Stimulated activated CD8-positive, alpha-beta memory T cell treated with anti-CD3 and anti-CD28 coated beads, Interleukin-4, amount 100 ng/mL, for 24 hours (primary cell): ENCODE measurements around the gene METTL26.

Source experiments
- DNase-seq: peaks from one replicate; pipeline ENCODE4 v3.0.0-alpha.2; 2020; ENCODE audit warnings: low read depth

Gene METTL26

GRCh38 chr16:636206-637080 lies at the start of gene METTL26:
Gene METTL26 (minus strand): TSS chr16:636305. CDS start chr16:636290, 15 bp downstream.
- DNase-seq, result peak; percentile 87

DNA sequence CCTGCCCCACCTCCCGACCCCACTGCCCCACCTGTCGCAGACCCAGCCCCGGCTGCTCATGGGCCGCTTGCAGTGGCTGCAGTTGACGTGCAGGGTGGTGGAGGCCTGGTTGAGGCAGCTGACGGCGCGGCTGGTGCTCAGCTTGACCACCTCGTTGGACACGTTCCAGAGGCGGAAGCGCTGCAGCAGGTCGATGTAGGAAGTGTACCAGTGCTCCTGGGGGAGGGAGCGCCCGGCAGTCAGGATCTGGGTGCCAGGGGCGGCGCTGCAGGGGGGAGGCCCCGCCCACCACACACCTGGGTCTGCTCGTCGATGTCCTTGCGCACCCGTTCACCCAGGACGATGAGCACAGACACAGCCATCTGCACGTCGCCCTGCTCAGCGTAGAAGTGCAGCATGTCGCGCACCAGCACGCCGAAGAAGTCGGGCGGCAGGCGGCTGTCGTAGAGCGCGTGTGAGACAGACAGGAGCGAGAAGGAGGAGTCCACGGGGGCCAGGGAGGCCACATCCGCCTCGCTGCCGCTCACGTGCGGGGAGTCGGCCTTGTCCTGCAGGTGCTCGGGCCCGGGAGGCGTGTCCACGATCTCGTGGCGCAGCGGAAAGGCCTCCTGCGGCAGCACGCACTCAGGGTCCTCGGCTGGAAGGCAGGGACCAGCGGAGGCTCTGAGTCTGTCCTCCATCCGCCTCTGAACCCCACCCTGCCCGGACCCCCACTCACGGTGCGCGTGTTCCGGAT lies 49.0 kb upstream of the METTL26 start:
- no peak for DNase-seq

DNA sequence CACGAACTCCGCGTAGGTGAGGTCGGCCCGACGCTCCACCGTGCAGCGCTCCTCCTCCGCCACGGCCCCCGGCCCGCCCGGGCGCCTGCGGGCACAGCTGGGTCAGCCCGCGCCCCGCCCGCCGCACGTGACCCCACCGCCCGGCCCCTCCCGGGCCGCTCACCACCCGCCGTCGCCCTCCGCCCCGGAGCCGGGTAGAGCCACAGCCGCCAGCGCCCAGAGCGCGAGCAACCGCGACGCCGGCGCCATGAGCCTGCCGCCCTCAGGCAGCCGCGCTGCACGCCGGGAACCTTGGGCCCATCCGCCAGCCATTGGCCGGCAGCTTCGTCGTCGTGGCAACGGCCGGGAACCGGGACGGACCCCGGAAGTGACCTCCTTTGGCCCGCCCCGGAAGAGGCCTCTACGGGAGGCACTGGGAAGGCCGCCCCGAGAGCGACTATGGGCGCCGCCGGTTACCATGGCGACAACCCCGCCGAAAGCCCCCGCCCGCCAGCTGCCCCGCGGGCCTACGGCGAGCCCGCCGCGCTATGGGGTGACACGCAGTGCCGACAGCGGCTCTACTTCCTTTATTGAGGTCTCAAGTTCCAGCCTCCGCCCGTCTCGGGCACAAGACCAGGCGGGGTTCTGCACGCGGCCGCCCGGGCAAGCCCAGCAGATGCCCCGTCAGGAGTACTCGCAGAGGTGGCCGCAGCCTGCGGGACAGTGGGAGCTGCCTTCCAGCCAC lies 48.1 kb upstream of the METTL26 start, which contains the start of gene JMJD8:
Gene JMJD8, minus strand, starts transcription at position 264 of the 724 bp plus-strand sequence. Its CDS starts 15 bp downstream, at position 249.
- DNase-seq, result peak; percentile 97

DNA sequence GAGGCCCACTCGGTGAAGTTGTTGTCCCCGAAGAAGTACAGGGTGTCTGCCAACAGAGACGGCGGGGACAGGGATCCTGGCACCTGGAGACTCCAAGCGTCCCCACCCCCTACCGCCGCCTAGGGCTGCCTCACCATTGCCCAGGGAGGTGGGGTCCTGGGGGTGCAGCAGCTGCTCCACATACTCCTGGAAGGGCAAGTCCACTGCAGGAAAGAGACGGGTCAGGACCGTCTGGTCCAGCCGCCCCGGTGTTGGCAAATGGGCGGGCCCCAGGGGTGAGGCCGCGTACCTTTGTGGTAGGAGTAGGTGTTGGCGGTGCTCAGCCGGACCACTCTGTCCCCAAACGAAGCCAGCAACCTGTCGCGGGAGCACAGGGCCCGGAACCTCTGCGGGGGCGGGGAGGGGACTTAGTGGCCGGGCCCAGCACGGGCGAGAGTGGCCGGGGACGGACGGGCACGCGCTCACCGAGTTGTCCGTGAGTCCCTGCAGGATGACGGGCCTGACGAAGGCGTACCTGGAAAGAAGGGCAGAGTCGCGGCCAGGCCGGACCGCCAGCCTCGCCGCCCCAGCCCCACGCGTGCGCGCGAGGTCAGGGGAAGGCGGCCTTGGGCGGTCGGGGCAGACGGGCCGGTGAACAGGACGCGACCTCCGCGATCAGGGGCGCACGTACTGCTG lies 47.4 kb upstream of the METTL26 start:
- no peak for DNase-seq

DNA sequence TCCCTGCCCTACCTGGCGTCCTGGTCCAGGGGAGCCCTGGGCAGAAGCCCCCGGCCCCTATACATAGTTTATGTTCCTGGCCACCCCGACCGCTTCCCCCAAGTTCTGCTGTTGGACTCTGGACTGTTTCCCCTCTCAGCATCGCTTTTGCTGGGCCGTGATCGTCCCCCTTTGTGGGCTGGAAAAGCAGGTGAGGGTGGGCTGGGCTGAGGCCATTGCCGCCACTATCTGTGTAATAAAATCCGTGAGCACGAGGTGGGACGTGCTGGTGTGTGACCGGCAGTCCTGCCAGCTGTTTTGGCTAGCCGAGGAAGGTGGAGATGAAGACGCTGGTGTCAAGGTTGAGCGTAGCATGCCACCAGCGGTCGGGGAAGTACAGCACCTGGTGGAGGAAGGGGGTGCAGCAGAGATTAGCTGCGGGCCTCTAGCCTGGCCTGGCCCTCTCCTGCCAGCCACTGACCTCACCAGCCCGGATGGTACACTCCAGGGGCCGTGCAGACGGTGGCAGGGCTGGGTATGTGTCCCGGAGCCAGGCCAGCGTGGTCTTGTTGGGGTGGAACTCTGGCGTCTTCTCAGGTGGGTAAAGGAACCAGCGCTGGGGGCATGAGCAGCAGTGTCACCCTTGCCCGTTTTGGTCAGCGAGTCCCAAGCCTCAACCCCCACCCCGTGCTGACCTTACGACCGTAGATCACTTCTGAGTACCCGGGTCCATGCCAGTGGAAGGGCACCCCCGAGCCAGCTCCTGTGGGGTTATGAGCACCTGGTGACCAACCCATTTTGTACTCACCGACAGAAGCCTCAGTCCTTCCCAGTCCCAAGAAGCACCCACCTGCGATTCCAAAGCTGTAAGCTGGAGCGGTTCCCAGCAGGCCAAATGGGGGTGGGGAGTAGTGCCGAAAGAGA lies 46.6 kb upstream of the METTL26 start:
- no peak for DNase-seq

- DNase-seq, result no peak
Observed at GRCh38 chr16:681746-682427, 45.8 kb upstream of the METTL26 start.

DNA sequence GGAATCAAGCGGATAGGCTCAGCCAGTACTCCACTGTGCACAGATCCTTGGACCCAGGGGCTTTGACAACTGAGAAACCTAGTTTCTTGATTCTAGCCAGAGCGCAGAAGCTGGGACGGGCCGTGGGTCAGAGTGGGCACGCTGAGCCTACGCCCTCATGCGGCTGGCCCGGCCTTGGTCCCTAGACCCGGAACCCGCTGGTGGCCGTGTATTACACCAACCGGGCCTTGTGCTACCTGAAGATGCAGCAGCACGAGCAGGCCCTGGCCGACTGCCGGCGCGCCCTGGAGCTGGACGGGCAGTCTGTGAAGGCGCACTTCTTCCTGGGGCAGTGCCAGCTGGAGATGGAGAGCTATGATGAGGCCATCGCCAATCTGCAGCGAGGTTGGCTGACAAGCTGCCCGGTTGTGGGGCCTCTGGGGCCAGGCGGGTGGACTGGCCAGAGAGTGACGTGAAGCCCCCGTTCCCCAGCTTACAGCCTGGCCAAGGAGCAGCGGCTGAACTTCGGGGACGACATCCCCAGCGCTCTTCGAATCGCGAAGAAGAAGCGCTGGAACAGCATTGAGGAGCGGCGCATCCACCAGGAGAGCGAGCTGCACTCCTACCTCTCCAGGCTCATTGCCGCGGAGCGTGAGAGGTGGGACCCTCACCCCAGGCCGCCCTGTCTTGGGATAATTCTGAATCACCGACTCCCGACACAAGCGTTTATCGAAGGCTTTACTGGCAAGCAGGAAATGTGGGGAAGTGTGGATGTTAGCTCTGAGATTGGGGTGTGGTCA lies 45.1 kb upstream of the METTL26 start:
- no peak for DNase-seq

DNA sequence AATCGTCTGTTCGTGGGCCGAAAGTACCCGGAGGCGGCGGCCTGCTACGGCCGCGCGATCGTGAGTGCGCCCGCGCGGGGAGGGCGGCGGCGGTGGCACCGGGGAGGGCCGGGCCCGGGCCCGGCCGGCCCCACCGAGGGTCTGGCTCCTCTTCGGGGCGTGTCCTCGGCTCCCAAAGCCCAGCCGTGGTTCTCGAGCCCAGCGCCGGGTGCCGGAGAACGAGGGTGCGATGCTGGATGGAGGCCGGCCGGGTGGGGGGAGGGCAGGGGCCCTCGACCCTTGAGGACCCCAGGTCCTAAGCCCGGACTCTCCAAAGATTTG lies 44.5 kb upstream of the METTL26 start:
- DNase-seq, result no peak

DNA sequence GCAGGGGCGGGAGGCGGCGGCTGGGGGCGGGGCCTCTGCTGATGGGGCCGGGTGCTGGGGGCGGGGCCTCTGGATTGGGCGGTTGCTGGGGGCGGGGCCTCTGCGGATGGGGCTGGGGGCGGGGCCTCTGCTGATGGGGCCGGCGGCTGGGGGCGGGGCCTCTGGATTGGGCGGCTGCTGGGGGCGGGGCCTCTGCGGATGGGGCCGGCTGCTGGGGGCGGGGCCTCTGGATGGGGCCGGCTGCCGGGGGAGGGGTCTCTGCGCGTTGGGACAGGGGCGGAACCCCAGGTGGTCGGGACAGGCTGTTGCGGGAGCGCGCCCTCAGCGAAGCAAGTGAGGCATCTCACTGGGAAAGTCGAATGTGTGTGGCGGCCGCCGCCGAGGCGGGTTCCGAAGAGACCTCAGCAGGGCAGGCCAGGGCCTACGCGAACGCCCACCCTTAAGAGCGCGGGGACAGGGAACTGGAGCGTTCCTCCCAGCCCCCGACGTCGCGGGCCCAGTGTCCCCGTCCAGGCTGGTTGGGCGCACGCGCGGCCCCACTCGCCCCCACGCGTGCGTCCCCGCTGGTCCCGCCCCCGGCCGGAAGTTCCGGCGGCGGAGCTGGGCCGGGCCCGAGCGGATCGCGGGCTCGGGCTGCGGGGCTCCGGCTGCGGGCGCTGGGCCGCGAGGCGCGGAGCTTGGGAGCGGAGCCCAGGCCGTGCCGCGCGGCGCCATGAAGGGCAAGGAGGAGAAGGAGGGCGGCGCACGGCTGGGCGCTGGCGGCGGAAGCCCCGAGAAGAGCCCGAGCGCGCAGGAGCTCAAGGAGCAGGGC lies 43.9 kb upstream of the METTL26 start, which contains the start of gene STUB1:
Gene STUB1, plus strand, starts transcription at position 597 of the 811 bp plus-strand sequence. Its CDS starts 116 bp downstream, at position 713.
- peak; percentile 81 for DNase-seq

GRCh38 chr16:678858-679813 lies 43.0 kb upstream of the METTL26 start:
- DNase-seq, result peak; percentile 44

DNA sequence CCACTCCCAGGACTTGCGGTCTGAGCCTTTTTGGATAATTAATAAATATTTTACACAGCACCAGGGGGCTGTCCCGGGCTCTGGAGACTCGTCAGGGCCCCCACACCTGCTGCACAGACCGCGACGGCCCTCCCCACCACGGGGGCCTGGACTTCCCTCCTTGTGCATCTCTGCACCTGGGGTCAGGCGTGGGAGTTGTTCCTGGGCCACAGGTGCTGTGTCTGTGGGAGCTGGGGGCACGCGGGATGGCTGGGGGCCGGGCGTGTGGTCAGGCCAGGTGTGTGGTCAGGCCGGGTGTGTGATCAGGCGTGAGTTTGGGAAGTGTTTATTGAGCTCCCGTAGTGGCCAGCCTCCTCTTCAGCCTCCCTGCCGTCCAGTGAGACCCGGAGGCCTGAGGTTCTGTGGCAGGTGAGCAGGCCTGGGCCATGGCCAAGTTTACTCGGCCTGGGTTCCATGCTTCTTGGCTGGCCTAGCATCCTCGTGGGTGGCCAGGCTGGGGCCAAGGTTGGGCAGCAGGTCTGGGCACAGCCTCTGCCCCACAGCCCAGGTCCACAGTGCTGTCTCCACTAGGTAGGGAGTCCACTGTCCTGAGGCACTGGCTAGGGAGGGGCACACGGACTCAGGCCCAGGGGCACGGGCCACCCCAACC lies 42.2 kb upstream of the METTL26 start:
- no peak for DNase-seq

GRCh38 chr16:677316-678190 lies 41.4 kb upstream of the METTL26 start:
- no peak for DNase-seq

DNA sequence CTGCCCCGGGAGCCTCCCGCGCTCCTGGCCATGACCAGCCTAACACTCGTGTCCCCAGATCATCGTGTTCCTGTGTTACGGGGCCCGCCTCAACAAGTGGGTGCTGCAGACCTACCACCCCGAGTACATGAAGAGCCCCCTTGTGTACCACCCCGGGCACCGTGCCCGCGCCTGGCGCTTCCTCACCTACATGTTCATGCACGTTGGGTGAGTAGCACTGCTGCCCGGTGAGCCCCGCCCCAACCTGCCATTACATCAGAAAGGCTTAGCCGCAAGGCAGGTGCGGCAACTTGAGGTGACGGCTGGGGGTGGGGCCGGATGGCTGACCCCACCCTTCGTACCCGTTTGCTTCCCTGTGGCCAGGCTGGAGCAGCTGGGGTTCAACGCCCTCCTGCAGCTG lies 40.8 kb upstream of the METTL26 start:
- no peak for DNase-seq

DNA sequence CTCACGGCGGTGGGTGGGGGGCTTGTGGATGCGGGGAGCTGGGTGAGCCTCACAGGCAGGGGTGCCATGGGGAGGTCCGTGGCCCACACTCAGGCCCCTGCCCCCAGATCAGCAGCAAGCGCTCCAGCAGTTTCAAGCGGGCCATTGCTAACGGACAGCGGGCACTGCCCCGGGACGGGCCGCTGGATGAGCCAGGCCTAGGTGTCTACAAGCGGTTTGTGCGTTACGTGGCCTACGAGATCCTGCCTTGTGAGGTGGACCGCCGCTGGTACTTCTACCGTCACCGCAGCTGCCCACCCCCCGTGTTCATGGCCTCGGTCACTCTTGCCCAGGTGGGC lies 40.4 kb upstream of the METTL26 start:
- DNase-seq, result no peak

- DNase-seq, result no peak
Observed at GRCh38 chr16:675884-676564, 39.9 kb upstream of the METTL26 start.
